IMR-90 (cell line): ENCODE results near the gene TK1. TPM values are rescaled to one million over a fixed set of nuclear protein-coding genes. Genes with fewer than 3 reads are reported as not detected.

Experiments
- ATAC-seq: fragments of 200-7000 bp; cut with Tn5 transposase; 2 replicates; pipeline ENCODE4 v1.9.1; 2020; ENCODE audit warnings: low read depth, mild to moderate bottlenecking, moderate library complexity
- BruUV-seq: library from RNA; stranded (reverse); fragments of 400-500 nt; replicated peaks from 2 replicates; lab custom pipeline; 2021; lab: Mats Ljungman, UMichigan
- CTCF ChIA-PET: fragments of 300-600 bp; formaldehyde crosslinking; extraction: SDS; loops from one replicate; lab custom pipeline; 2021; ENCODE audit warnings: antibody characterized with exemption; lab: Yijun Ruan, JAX
- POLR2A ChIA-PET: fragments of 300-600 bp; sonication (Branson Sonifier 250); formaldehyde crosslinking; loops from one replicate; lab custom pipeline; 2022; ENCODE audit warnings: antibody characterized with exemption; ENCODE audit not compliant: unreplicated experiment; lab: Charles Lee
- DNase-seq: peaks from one replicate; pipeline ENCODE4 v3.0.0; 2013
- H2AFZ ChIP-seq: replicated peaks from 2 replicates; pipeline ENCODE3; 2013; ENCODE audit warnings: low read length, mild to moderate bottlenecking; ENCODE audit not compliant: poor library complexity
- H2AK5ac ChIP-seq: 2 replicates; pipeline ENCODE4 v1.6.1; 2013; ENCODE audit warnings: low read depth, low read length, inconsistent platforms
- H2AK9ac ChIP-seq: replicated peaks from 2 replicates; pipeline ENCODE3; 2013; ENCODE audit warnings: mild to moderate bottlenecking, low read depth, low read length, moderate library complexity; ENCODE audit not compliant: poor library complexity
- H2BK120ac ChIP-seq: 2 replicates; pipeline ENCODE4 v1.6.1; 2013; ENCODE audit warnings: low read depth, low read length, inconsistent platforms
- H2BK15ac ChIP-seq: 3 replicates; pipeline ENCODE4 v1.6.1; 2013; ENCODE audit warnings: low read depth, low read length, inconsistent platforms
- H2BK20ac ChIP-seq: 2 replicates; pipeline ENCODE4 v1.6.1; 2013; ENCODE audit warnings: low read depth, mild to moderate bottlenecking, inconsistent platforms, low read length, moderate library complexity
- H2BK5ac ChIP-seq: 2 replicates; pipeline ENCODE4 v1.6.1; 2013; ENCODE audit warnings: mild to moderate bottlenecking, low read depth, low read length, inconsistent platforms; ENCODE audit not compliant: poor library complexity, severe bottlenecking
- H3K14ac ChIP-seq: replicated peaks from 2 replicates; pipeline ENCODE4 v1.6.1; 2013; ENCODE audit warnings: low read depth, low read length, inconsistent platforms
- H3K18ac ChIP-seq: 2 replicates; pipeline ENCODE4 v1.6.1; 2013; ENCODE audit warnings: low read depth, low read length, control low read depth
- H3K23ac ChIP-seq: 2 replicates; pipeline ENCODE4 v1.6.1; 2013; ENCODE audit warnings: low read depth, low read length, inconsistent platforms
- H3K27ac ChIP-seq: 2 replicates; pipeline ENCODE4 v1.5.1; 2013; ENCODE audit warnings: mild to moderate bottlenecking, control low read depth, low read length; ENCODE audit not compliant: insufficient read depth
- H3K27me3 ChIP-seq: 2 replicates; pipeline ENCODE4 v1.6.1; 2013; ENCODE audit warnings: low read length; ENCODE audit not compliant: control insufficient read depth, insufficient read depth
- H3K36me3 ChIP-seq: 2 replicates; pipeline ENCODE4 v1.6.1; 2013; ENCODE audit warnings: low read length, mixed read lengths; ENCODE audit not compliant: control insufficient read depth, insufficient read depth
- H3K4ac ChIP-seq: 2 replicates; pipeline ENCODE4 v1.6.1; 2013; ENCODE audit warnings: low read depth, low read length, inconsistent platforms
- H3K4me1 ChIP-seq: 2 replicates; pipeline ENCODE4 v1.6.1; 2013; ENCODE audit warnings: low read length, mixed read lengths; ENCODE audit not compliant: control insufficient read depth, insufficient read depth
- H3K4me2 ChIP-seq: 2 replicates; pipeline ENCODE4 v1.6.1; 2013; ENCODE audit warnings: low read depth, mild to moderate bottlenecking, control low read depth, low read length, moderate library complexity
- H3K4me3 ChIP-seq: 2 replicates; pipeline ENCODE4 v1.5.1; 2013; ENCODE audit warnings: low read depth, mild to moderate bottlenecking, control low read depth, low read length, moderate library complexity; ENCODE audit not compliant: insufficient read depth
- H3K56ac ChIP-seq: 2 replicates; pipeline ENCODE4 v1.6.1; 2013; ENCODE audit warnings: low read length, inconsistent platforms; ENCODE audit not compliant: insufficient read depth; ENCODE audit errors: extremely low read depth
- H3K79me1 ChIP-seq, 2 experiments: 2 replicates each; pipeline ENCODE4 v1.6.1; 2013; ENCODE audit warnings: low read length in 2 of 2, inconsistent platforms in 1 of 2, low read depth in 1 of 2
- H3K9ac ChIP-seq: 2 replicates; pipeline ENCODE4 v1.6.1; 2013; ENCODE audit warnings: low read depth, low read length, control low read depth
- H3K9me1 ChIP-seq: 2 replicates; pipeline ENCODE4 v1.6.1; 2013; ENCODE audit warnings: low read length, inconsistent platforms; ENCODE audit not compliant: insufficient read depth
- H3K9me3 ChIP-seq: 2 replicates; pipeline ENCODE4 v1.6.1; 2013; ENCODE audit warnings: low read length; ENCODE audit not compliant: control insufficient read depth, insufficient read depth
- H4K20me1 ChIP-seq: 2 replicates; pipeline ENCODE4 v1.6.1; 2013; ENCODE audit warnings: low read length, inconsistent platforms; ENCODE audit not compliant: insufficient read depth
- H4K5ac ChIP-seq: 2 replicates; pipeline ENCODE4 v1.6.1; 2013; ENCODE audit warnings: mild to moderate bottlenecking, low read depth, low read length, control low read depth
- H4K8ac ChIP-seq, 2 experiments: 2 replicates each; pipeline ENCODE4 v1.6.1; 2013; ENCODE audit warnings: low read depth in 2 of 2, low read length in 2 of 2, control low read depth in 1 of 2, inconsistent platforms in 1 of 2
- H4K91ac ChIP-seq: 2 replicates; pipeline ENCODE4 v1.6.1; 2013; ENCODE audit warnings: low read depth, low read length, inconsistent platforms; ENCODE audit not compliant: insufficient read depth
- BHLHE40 ChIP-seq: fragments of 150-350 bp; IDR thresholded peaks from 2 replicates; pipeline ENCODE4 v1.6.1; 2016; ENCODE audit warnings: mild to moderate bottlenecking, low read depth, low read length
- CEBPB ChIP-seq: IDR thresholded peaks from 2 replicates; pipeline ENCODE4 v1.6.1; 2012; ENCODE audit warnings: low read depth, low read length, improper control_type of control experiment
- CHD1 ChIP-seq: IDR thresholded peaks from 2 replicates; pipeline ENCODE4 v1.6.1; 2012; ENCODE audit warnings: low read depth, low read length, improper control_type of control experiment
- FOS ChIP-seq: fragments of 150-350 bp; IDR thresholded peaks from 2 replicates; pipeline ENCODE4 v1.6.1; 2016; ENCODE audit warnings: low read depth, low read length
- MAFK ChIP-seq: IDR thresholded peaks from 2 replicates; pipeline ENCODE4 v1.6.1; 2012; ENCODE audit warnings: low read depth, low read length, improper control_type of control experiment
- MAZ ChIP-seq: IDR thresholded peaks from 2 replicates; pipeline ENCODE4 v1.6.1; 2012; ENCODE audit warnings: low read depth, mild to moderate bottlenecking, low read length, improper control_type of control experiment, moderate library complexity, borderline replicate concordance
- MXI1 ChIP-seq: IDR thresholded peaks from 2 replicates; pipeline ENCODE4 v1.6.1; 2012; ENCODE audit warnings: low read depth, mild to moderate bottlenecking, low read length, moderate library complexity, borderline replicate concordance
- POLR2A ChIP-seq: IDR thresholded peaks from 2 replicates; pipeline ENCODE4 v1.6.1; 2012; ENCODE audit warnings: mild to moderate bottlenecking, low read depth, low read length
- RAD21 ChIP-seq: IDR thresholded peaks from 2 replicates; pipeline ENCODE4 v1.6.1; 2012; ENCODE audit warnings: low read length, improper control_type of control experiment
- RCOR1 ChIP-seq: IDR thresholded peaks from 2 replicates; pipeline ENCODE4 v1.6.1; 2012; ENCODE audit warnings: mild to moderate bottlenecking, low read length, improper control_type of control experiment; ENCODE audit not compliant: insufficient replicate concordance
- RFX5 ChIP-seq: IDR thresholded peaks from 2 replicates; pipeline ENCODE4 v1.8.0; 2012; ENCODE audit warnings: low read depth, mild to moderate bottlenecking, low read length, moderate library complexity
- SMC3 ChIP-seq: fragments of 150-350 bp; IDR thresholded peaks from 2 replicates; pipeline ENCODE4 v1.6.1; 2016; ENCODE audit warnings: low read depth, mild to moderate bottlenecking, antibody characterized with exemption, low read length, moderate library complexity
- WGBS, 2 experiments: methylation state at CpG; one replicate each; pipeline versions ENCODE4 v1.1.5 to v1.1.7; 2013; ENCODE audit warnings: missing lambda C conversion rate in 2 of 2; ENCODE audit not compliant: insufficient read length in 1 of 2; ENCODE audit errors: extremely low coverage in 2 of 2; 5-methylcytosine and 5-hydroxymethylcytosine counted together
- dilution Hi-C: fragments of 300-500 bp; cut with HindIII; formaldehyde crosslinking; loops from one replicate; pipeline ENCODE4 v1.14.3; 2018; ENCODE audit warnings: low sequenced_read_pairs; ENCODE audit not compliant: unreplicated experiment
- in situ Hi-C: fragments of 300-500 bp; cut with MboI; formaldehyde crosslinking; loops from 3 replicates; pipeline ENCODE4 v1.14.3; 2019; ENCODE audit warnings: low sequenced_read_pairs, inconsistent platforms, mixed read lengths
- intact Hi-C: fragments of 100-400 bp; cut with micrococcal nuclease; formaldehyde crosslinking; loops from 2 replicates; pipeline ENCODE4 v1.10.0; 2022
- polyA plus RNA-seq, 3 experiments: library from polyadenylated mRNA; depleted of rRNA; stranded (reverse); fragments of >200 nt; gene quantifications; 2 replicates each; pipeline ENCODE4 v1.2.3, GENCODE V29; 2012; ENCODE audit warnings: low replicate concordance in 1 of 3
- total RNA-seq: library from RNA; depleted of rRNA; stranded (reverse); fragments of >200 nt; gene quantifications from 2 replicates; pipeline ENCODE4 v1.2.3, GENCODE V29; 2012
- TF ChIP-seq, protein P1 (sequence below): conservative IDR thresholded peaks from 2 replicates; pipeline ENCODE4 v1.5.1; 2012; ENCODE audit warnings: mild to moderate bottlenecking, low read depth, low read length, improper control_type of control experiment
- TF ChIP-seq, protein P2 (sequence below): fragments of 150-350 bp; IDR thresholded peaks from 2 replicates; pipeline ENCODE4 v1.6.1; 2017; ENCODE audit warnings: mild to moderate bottlenecking, antibody characterized with exemption, low read length, low read depth
- TF ChIP-seq, protein P3 (sequence below): fragments of 150-350 bp; IDR thresholded peaks from 2 replicates; pipeline ENCODE4 v1.6.1; 2016; ENCODE audit warnings: low read depth, mild to moderate bottlenecking, low read length, moderate library complexity, borderline replicate concordance

TK1 gene
- total and polyA plus RNA-seq, 2 of the 4 experiments (the other 2 are of a cell fraction) = 150 to 219 TPM

DNA sequence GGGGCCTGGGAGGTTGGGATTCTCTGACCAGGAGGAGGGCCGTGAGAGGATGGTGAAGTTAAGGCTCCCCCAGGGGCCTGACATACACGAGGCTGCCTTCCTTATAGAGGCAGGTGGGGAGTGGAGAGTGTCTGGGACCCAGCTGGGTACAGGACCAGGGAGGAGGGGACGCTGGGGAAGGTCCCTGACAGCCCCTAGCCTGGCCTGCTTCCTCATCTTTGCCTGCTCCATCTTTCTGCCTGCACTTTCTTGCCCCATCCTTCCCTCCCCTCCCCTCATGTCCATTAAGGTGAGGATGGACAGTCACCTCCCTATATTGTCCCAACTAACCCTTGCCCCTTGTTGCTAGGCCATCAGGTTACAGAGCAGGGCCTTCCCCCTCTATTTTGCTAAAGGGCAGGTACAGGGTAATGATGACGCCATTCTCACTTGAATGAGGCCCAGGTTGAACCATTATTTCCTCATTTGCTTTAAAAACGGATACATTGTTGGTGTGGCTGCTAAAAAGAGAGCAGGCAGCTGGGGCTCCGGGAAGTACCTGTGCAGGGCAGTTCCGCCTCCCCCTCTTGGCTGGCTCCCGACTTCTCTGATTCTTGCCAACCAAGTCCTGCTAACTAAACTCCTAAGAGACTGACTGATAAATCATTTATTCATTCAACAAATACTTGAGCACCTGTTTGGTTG lies 39.4 kb downstream of the TK1 start:
- H4K8ac ChIP-seq = no peak overlapping the region
- H2BK15ac ChIP-seq = no peak overlapping the region
- H4K20me1 ChIP-seq = no peaks in the 10 kb centered on the region
- no peak overlapping the region for H2AK9ac ChIP-seq
- in situ Hi-C loops (no loop called here), dilution Hi-C loops (no loop called here), intact Hi-C loops (no loop called here)
- no peaks in the 10 kb centered on the region for H3K36me3 ChIP-seq
- H4K91ac ChIP-seq = no peak overlapping the region
- DNase-seq = no peak
- H3K4me2 ChIP-seq = no peak overlapping the region
- no peak overlapping the region for H3K56ac ChIP-seq
- no peak overlapping the region for H2AFZ ChIP-seq
- BruUV-seq = no TSS peak
- H3K14ac ChIP-seq = no peak overlapping the region
- H3K4me3 ChIP-seq = no peak overlapping the region
- no peak overlapping the region for H3K4ac ChIP-seq
- H3K23ac ChIP-seq = no peak overlapping the region
- peaks cover 3% of the 10 kb centered on the region; the same call in 1 of the 2 replicates for H3K4me1 ChIP-seq
- H3K79me1 ChIP-seq = no peaks in the 10 kb centered on the region
- H3K18ac ChIP-seq = no peak overlapping the region
- POLR2A ChIA-PET = no interaction called here
- no peak overlapping the region for H4K5ac ChIP-seq
- H2AK5ac ChIP-seq = no peak overlapping the region
- H3K9me1 ChIP-seq = no peaks in the 10 kb centered on the region
- no peak overlapping the region for H2BK120ac ChIP-seq
- 100% methylated on average over 1 of the region's 8 CpGs; no CpG with 5 or more reads in 1 of the 2 experiments for WGBS, 2 experiments
- no peak overlapping the region for H3K9ac ChIP-seq
- ATAC-seq = no peak
- no peak overlapping the region for H3K27ac ChIP-seq
- CTCF ChIA-PET = no interaction called here
- no peak overlapping the region for H2BK5ac ChIP-seq
- no peak overlapping the region for H2BK20ac ChIP-seq
- TF ChIP-seq MAZ = no peak
- no peak for TF ChIP-seq SMC3
- TF ChIP-seq MAFK = no peak
- no peak for TF ChIP-seq RAD21
- TF ChIP-seq RCOR1 = no peak
- TF ChIP-seq POLR2A = no peak
- TF ChIP-seq, protein P1, sequence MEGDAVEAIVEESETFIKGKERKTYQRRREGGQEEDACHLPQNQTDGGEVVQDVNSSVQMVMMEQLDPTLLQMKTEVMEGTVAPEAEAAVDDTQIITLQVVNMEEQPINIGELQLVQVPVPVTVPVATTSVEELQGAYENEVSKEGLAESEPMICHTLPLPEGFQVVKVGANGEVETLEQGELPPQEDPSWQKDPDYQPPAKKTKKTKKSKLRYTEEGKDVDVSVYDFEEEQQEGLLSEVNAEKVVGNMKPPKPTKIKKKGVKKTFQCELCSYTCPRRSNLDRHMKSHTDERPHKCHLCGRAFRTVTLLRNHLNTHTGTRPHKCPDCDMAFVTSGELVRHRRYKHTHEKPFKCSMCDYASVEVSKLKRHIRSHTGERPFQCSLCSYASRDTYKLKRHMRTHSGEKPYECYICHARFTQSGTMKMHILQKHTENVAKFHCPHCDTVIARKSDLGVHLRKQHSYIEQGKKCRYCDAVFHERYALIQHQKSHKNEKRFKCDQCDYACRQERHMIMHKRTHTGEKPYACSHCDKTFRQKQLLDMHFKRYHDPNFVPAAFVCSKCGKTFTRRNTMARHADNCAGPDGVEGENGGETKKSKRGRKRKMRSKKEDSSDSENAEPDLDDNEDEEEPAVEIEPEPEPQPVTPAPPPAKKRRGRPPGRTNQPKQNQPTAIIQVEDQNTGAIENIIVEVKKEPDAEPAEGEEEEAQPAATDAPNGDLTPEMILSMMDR = no peak
- TF ChIP-seq, protein P2, sequence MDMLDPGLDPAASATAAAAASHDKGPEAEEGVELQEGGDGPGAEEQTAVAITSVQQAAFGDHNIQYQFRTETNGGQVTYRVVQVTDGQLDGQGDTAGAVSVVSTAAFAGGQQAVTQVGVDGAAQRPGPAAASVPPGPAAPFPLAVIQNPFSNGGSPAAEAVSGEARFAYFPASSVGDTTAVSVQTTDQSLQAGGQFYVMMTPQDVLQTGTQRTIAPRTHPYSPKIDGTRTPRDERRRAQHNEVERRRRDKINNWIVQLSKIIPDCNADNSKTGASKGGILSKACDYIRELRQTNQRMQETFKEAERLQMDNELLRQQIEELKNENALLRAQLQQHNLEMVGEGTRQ = no peak
- TF ChIP-seq BHLHE40 = no peak
- no peak for TF ChIP-seq CHD1
- TF ChIP-seq CEBPB = no peak
- TF ChIP-seq FOS = no peak
- no peak for TF ChIP-seq RFX5
- no peak for TF ChIP-seq MXI1
- TF ChIP-seq, protein P3, sequence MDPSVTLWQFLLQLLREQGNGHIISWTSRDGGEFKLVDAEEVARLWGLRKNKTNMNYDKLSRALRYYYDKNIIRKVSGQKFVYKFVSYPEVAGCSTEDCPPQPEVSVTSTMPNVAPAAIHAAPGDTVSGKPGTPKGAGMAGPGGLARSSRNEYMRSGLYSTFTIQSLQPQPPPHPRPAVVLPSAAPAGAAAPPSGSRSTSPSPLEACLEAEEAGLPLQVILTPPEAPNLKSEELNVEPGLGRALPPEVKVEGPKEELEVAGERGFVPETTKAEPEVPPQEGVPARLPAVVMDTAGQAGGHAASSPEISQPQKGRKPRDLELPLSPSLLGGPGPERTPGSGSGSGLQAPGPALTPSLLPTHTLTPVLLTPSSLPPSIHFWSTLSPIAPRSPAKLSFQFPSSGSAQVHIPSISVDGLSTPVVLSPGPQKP = no peak
- no peaks in the 10 kb centered on the region; the same call in 1 of the 2 replicates for H3K27me3 ChIP-seq
- no peaks in the 10 kb centered on the region for H3K9me3 ChIP-seq
